ENCODE measurements around the gene RANBP3L.
"Not testable (repeated sequence)": the region's sequence is repeated elsewhere in the genome, so short reads cannot be mapped to it uniquely, and the experiment has no call there.

The RANBP3L gene

GRCh38 chr5:36283775-36284174 lies 17.9 kb downstream of the RANBP3L start:
- FAIRE-seq = not testable (repeated sequence)

GRCh38 chr5:36281626-36282025 lies 20.1 kb downstream of the RANBP3L start:
- no peak for FAIRE-seq

GRCh38 chr5:36279054-36279698 lies 22.5 kb downstream of the RANBP3L start:
- no peak for FAIRE-seq

GRCh38 chr5:36277521-36278176 lies 24.1 kb downstream of the RANBP3L start:
- FAIRE-seq = no peak

GRCh38 chr5:36276864-36277263 lies 24.8 kb downstream of the RANBP3L start:
- no peak for FAIRE-seq

- FAIRE-seq = no peak
Observed at GRCh38 chr5:36273809-36274526, 27.7 kb downstream of the RANBP3L start.

GRCh38 chr5:36272136-36272690 lies 29.5 kb downstream of the RANBP3L start:
- FAIRE-seq = no peak

GRCh38 chr5:36270876-36271575 lies 30.7 kb downstream of the RANBP3L start:
- no peak for FAIRE-seq

GRCh38 chr5:36270175-36270574 lies 31.5 kb downstream of the RANBP3L start:
- no peak for FAIRE-seq

GRCh38 chr5:36269478-36269877 lies 32.2 kb downstream of the RANBP3L start:
- FAIRE-seq = no peak

- no peak for FAIRE-seq
Observed at GRCh38 chr5:36267905-36268304, 33.8 kb downstream of the RANBP3L start.

GRCh38 chr5:36264202-36264760 lies 37.4 kb downstream of the RANBP3L start:
- FAIRE-seq = no peak

- no peak for FAIRE-seq
Observed at GRCh38 chr5:36261186-36261585, 40.5 kb downstream of the RANBP3L start.

GRCh38 chr5:36253575-36253974 lies 48.1 kb downstream of the RANBP3L start:
- FAIRE-seq = no peak

- no peak for FAIRE-seq
Observed at GRCh38 chr5:36252722-36253365, 48.9 kb downstream of the RANBP3L start.

- no peak for FAIRE-seq
Observed at GRCh38 chr5:36251218-36251617, 50.5 kb downstream of the RANBP3L start.

- no peak for FAIRE-seq
Observed at GRCh38 chr5:36250427-36250826, 51.3 kb downstream of the RANBP3L start.

- FAIRE-seq = no peak
Observed at GRCh38 chr5:36246036-36246800, 55.5 kb downstream of the RANBP3L start.

- no peak for FAIRE-seq
Observed at GRCh38 chr5:36244076-36244475, 57.6 kb downstream of the RANBP3L start.

GRCh38 chr5:36243653-36244052 lies 58.0 kb downstream of the RANBP3L start:
- FAIRE-seq = no peak

Measured in endometrium (tissue), 2 donors.